WTC11 (cell line): ENCODE measurements around the gene ADGRB2.

Experiments used
- ELF4 ChIP-seq: sonication (generic); formaldehyde crosslinking; IDR thresholded peaks from 2 replicates; pipeline ENCODE4 v1.8.1; 2022; ENCODE audit warnings: low read depth, mild to moderate bottlenecking, moderate library complexity, missing genetic modification reagents
- ESRRA ChIP-seq: sonication (generic); formaldehyde crosslinking; IDR thresholded peaks from 2 replicates; pipeline ENCODE4 v1.8.1; 2022; ENCODE audit warnings: mild to moderate bottlenecking, missing genetic modification reagents, borderline replicate concordance
- NR1H2 ChIP-seq: sonication (generic); formaldehyde crosslinking; IDR thresholded peaks from 2 replicates; pipeline ENCODE4 v1.9.0; 2021; ENCODE audit warnings: mild to moderate bottlenecking, moderate library complexity, missing genetic modification reagents
- RELA ChIP-seq: sonication (generic); formaldehyde crosslinking; IDR thresholded peaks from 2 replicates; pipeline ENCODE4 v1.8.1; 2022; ENCODE audit warnings: missing genetic modification reagents, mild to moderate bottlenecking, borderline replicate concordance
- TCF7 ChIP-seq: sonication (generic); formaldehyde crosslinking; IDR thresholded peaks from 2 replicates; pipeline ENCODE4 v1.8.0; 2022; ENCODE audit warnings: mild to moderate bottlenecking, low read depth, missing genetic modification reagents, moderate library complexity
- TEAD4 ChIP-seq: sonication (generic); formaldehyde crosslinking; IDR thresholded peaks from 2 replicates; pipeline ENCODE4 v1.8.0; 2022; ENCODE audit warnings: mild to moderate bottlenecking, missing genetic modification reagents
- TP53 ChIP-seq: sonication (generic); formaldehyde crosslinking; IDR thresholded peaks from 2 replicates; pipeline ENCODE4 v1.8.1; 2023; ENCODE audit warnings: mild to moderate bottlenecking, missing genetic modification reagents
- TF ChIP-seq, protein P1 (sequence below): sonication (generic); formaldehyde crosslinking; IDR thresholded peaks from 2 replicates; pipeline ENCODE4 v1.8.0; 2022; ENCODE audit warnings: missing genetic modification reagents
- TF ChIP-seq, protein P2 (sequence below): fragments of 200-600 bp; IDR thresholded peaks from 2 replicates; pipeline ENCODE4 v1.8.0; 2022; ENCODE audit warnings: antibody characterized with exemption
- TF ChIP-seq, protein P3 (sequence below): sonication (generic); formaldehyde crosslinking; IDR thresholded peaks from 2 replicates; pipeline ENCODE4 v1.8.0; 2023; ENCODE audit warnings: mild to moderate bottlenecking, missing genetic modification reagents
- TF ChIP-seq, protein P4 (sequence below): sonication (generic); formaldehyde crosslinking; IDR thresholded peaks from 2 replicates; pipeline ENCODE4 v1.8.1; 2022; ENCODE audit warnings: low read depth, missing genetic modification reagents, borderline replicate concordance
- TF ChIP-seq, protein P5 (sequence below): sonication (generic); formaldehyde crosslinking; conservative IDR thresholded peaks from 2 replicates; pipeline ENCODE4 v1.8.1; 2023; ENCODE audit warnings: mild to moderate bottlenecking, low read depth, missing genetic modification reagents, moderate library complexity
- TF ChIP-seq, protein P6 (sequence below): sonication (generic); formaldehyde crosslinking; IDR thresholded peaks from 2 replicates; pipeline ENCODE4 v1.8.0; 2022; ENCODE audit warnings: mild to moderate bottlenecking, missing genetic modification reagents
- TF ChIP-seq, protein P7 (sequence below): sonication (generic); formaldehyde crosslinking; IDR thresholded peaks from 2 replicates; pipeline ENCODE4 v1.8.1; 2023; ENCODE audit warnings: mild to moderate bottlenecking, moderate library complexity, missing genetic modification reagents

DNA sequence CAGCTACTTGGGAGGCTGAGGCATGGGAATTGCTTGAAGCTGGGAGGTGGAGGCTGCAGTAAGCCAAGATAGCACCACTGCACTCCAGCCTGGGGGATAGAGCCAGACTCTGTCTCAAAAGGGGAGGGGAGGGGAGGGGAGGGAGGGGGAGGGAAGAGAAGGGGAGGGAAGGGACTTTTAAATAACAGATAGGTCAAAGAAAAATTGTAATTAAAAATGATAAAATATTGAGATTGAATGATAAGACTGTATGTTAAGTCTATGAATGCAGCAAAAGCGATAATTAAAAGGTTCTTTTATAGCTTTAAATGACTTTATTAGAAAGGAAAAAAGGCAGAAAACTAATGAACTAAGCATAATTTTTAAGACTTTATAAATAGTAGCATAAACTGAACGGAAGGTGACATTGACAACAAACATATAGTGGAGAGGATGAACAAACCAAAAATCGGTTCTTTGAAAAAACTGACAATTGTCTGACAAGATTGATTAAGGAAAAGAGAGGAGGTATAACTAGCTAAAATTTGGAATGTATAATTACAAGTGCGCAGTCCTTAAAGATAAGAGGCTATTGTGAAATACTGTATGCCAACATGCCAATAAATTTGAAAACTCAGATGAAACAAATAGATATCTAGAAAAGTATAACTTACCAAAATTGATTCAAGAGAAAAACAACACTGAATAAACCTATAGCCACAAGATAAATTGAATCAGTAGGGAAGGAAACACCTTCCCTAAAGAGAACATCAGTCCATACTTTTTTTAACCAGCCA, 43.3 kb upstream of the ADGRB2 start:
- TF ChIP-seq, protein P1, sequence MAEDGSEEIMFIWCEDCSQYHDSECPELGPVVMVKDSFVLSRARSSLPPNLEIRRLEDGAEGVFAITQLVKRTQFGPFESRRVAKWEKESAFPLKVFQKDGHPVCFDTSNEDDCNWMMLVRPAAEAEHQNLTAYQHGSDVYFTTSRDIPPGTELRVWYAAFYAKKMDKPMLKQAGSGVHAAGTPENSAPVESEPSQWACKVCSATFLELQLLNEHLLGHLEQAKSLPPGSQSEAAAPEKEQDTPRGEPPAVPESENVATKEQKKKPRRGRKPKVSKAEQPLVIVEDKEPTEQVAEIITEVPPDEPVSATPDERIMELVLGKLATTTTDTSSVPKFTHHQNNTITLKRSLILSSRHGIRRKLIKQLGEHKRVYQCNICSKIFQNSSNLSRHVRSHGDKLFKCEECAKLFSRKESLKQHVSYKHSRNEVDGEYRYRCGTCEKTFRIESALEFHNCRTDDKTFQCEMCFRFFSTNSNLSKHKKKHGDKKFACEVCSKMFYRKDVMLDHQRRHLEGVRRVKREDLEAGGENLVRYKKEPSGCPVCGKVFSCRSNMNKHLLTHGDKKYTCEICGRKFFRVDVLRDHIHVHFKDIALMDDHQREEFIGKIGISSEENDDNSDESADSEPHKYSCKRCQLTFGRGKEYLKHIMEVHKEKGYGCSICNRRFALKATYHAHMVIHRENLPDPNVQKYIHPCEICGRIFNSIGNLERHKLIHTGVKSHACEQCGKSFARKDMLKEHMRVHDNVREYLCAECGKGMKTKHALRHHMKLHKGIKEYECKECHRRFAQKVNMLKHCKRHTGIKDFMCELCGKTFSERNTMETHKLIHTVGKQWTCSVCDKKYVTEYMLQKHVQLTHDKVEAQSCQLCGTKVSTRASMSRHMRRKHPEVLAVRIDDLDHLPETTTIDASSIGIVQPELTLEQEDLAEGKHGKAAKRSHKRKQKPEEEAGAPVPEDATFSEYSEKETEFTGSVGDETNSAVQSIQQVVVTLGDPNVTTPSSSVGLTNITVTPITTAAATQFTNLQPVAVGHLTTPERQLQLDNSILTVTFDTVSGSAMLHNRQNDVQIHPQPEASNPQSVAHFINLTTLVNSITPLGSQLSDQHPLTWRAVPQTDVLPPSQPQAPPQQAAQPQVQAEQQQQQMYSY (CRISPR knock-in tag): no peak
- TF ChIP-seq TCF7 (CRISPR knock-in tag) (no peak), TEAD4 (CRISPR knock-in tag) (no peak), RELA (no peak), ELF4 (no peak), NR1H2 (no peak), TP53 (no peak), ESRRA (CRISPR knock-in tag) (no peak)
- TF ChIP-seq, protein P2, sequence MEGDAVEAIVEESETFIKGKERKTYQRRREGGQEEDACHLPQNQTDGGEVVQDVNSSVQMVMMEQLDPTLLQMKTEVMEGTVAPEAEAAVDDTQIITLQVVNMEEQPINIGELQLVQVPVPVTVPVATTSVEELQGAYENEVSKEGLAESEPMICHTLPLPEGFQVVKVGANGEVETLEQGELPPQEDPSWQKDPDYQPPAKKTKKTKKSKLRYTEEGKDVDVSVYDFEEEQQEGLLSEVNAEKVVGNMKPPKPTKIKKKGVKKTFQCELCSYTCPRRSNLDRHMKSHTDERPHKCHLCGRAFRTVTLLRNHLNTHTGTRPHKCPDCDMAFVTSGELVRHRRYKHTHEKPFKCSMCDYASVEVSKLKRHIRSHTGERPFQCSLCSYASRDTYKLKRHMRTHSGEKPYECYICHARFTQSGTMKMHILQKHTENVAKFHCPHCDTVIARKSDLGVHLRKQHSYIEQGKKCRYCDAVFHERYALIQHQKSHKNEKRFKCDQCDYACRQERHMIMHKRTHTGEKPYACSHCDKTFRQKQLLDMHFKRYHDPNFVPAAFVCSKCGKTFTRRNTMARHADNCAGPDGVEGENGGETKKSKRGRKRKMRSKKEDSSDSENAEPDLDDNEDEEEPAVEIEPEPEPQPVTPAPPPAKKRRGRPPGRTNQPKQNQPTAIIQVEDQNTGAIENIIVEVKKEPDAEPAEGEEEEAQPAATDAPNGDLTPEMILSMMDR: no peak
- TF ChIP-seq, protein P3, sequence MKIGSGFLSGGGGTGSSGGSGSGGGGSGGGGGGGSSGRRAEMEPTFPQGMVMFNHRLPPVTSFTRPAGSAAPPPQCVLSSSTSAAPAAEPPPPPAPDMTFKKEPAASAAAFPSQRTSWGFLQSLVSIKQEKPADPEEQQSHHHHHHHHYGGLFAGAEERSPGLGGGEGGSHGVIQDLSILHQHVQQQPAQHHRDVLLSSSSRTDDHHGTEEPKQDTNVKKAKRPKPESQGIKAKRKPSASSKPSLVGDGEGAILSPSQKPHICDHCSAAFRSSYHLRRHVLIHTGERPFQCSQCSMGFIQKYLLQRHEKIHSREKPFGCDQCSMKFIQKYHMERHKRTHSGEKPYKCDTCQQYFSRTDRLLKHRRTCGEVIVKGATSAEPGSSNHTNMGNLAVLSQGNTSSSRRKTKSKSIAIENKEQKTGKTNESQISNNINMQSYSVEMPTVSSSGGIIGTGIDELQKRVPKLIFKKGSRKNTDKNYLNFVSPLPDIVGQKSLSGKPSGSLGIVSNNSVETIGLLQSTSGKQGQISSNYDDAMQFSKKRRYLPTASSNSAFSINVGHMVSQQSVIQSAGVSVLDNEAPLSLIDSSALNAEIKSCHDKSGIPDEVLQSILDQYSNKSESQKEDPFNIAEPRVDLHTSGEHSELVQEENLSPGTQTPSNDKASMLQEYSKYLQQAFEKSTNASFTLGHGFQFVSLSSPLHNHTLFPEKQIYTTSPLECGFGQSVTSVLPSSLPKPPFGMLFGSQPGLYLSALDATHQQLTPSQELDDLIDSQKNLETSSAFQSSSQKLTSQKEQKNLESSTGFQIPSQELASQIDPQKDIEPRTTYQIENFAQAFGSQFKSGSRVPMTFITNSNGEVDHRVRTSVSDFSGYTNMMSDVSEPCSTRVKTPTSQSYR (CRISPR knock-in tag): no peak
- TF ChIP-seq, protein P4, sequence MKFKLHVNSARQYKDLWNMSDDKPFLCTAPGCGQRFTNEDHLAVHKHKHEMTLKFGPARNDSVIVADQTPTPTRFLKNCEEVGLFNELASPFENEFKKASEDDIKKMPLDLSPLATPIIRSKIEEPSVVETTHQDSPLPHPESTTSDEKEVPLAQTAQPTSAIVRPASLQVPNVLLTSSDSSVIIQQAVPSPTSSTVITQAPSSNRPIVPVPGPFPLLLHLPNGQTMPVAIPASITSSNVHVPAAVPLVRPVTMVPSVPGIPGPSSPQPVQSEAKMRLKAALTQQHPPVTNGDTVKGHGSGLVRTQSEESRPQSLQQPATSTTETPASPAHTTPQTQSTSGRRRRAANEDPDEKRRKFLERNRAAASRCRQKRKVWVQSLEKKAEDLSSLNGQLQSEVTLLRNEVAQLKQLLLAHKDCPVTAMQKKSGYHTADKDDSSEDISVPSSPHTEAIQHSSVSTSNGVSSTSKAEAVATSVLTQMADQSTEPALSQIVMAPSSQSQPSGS (CRISPR knock-in tag): no peak
- TF ChIP-seq, protein P5, sequence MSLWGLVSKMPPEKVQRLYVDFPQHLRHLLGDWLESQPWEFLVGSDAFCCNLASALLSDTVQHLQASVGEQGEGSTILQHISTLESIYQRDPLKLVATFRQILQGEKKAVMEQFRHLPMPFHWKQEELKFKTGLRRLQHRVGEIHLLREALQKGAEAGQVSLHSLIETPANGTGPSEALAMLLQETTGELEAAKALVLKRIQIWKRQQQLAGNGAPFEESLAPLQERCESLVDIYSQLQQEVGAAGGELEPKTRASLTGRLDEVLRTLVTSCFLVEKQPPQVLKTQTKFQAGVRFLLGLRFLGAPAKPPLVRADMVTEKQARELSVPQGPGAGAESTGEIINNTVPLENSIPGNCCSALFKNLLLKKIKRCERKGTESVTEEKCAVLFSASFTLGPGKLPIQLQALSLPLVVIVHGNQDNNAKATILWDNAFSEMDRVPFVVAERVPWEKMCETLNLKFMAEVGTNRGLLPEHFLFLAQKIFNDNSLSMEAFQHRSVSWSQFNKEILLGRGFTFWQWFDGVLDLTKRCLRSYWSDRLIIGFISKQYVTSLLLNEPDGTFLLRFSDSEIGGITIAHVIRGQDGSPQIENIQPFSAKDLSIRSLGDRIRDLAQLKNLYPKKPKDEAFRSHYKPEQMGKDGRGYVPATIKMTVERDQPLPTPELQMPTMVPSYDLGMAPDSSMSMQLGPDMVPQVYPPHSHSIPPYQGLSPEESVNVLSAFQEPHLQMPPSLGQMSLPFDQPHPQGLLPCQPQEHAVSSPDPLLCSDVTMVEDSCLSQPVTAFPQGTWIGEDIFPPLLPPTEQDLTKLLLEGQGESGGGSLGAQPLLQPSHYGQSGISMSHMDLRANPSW (CRISPR knock-in tag): no peak
- TF ChIP-seq, protein P6, sequence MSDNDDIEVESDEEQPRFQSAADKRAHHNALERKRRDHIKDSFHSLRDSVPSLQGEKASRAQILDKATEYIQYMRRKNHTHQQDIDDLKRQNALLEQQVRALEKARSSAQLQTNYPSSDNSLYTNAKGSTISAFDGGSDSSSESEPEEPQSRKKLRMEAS (CRISPR knock-in tag): no peak
- TF ChIP-seq, protein P7, sequence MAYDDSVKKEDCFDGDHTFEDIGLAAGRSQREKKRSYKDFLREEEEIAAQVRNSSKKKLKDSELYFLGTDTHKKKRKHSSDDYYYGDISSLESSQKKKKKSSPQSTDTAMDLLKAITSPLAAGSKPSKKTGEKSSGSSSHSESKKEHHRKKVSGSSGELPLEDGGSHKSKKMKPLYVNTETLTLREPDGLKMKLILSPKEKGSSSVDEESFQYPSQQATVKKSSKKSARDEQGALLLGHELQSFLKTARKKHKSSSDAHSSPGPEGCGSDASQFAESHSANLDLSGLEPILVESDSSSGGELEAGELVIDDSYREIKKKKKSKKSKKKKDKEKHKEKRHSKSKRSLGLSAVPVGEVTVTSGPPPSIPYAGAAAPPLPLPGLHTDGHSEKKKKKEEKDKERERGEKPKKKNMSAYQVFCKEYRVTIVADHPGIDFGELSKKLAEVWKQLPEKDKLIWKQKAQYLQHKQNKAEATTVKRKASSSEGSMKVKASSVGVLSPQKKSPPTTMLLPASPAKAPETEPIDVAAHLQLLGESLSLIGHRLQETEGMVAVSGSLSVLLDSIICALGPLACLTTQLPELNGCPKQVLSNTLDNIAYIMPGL (CRISPR knock-in tag): no peak
